Activated naive CD8-positive, alpha-beta T cell treated with anti-CD3 and anti-CD28 coated beads, Interleukin-2, amount 10 ng/mL, durations not matched to agents 7 days and 5 days (primary cell): Measurements from ENCODE around the gene SMIM38. TPM values are rescaled to one million over a fixed set of nuclear protein-coding genes. Genes with fewer than 3 reads are reported as not detected.

Source experiments
- ATAC-seq: fragments of 150-1000 bp; cut with Tn5 transposase; one replicate; pipeline ENCODE4 v1.10.0; 2021; ENCODE audit warnings: low read depth, moderate library complexity
- POLR2A ChIA-PET: fragments of 350-600 bp; sonication (Branson Sonifier 250); formaldehyde crosslinking; loops from one replicate; lab custom pipeline; 2021; ENCODE audit warnings: antibody characterized with exemption; lab: Charles Lee
- DNase-seq: peaks from one replicate; pipeline ENCODE4 v3.0.0; 2021
- H3K27ac Mint-ChIP-seq: one replicate; pipeline ENCODE4 v1.8.0; 2022; ENCODE audit warnings: mild to moderate bottlenecking, mixed read lengths
- H3K27me3 Mint-ChIP-seq: one replicate; pipeline ENCODE4 v1.8.0; 2022; ENCODE audit warnings: mild to moderate bottlenecking, moderate library complexity, mixed read lengths
- H3K36me3 Mint-ChIP-seq: one replicate; pipeline ENCODE4 v1.8.0; 2021; ENCODE audit warnings: mild to moderate bottlenecking, mixed read lengths
- H3K4me1 Mint-ChIP-seq: one replicate; pipeline ENCODE4 v1.8.0; 2021; ENCODE audit warnings: mixed read lengths
- H3K4me3 Mint-ChIP-seq: one replicate; pipeline ENCODE4 v1.8.0; 2022; ENCODE audit warnings: mild to moderate bottlenecking, moderate library complexity, mixed read lengths
- H3K9me3 Mint-ChIP-seq: one replicate; pipeline ENCODE4 v1.8.0; 2021; ENCODE audit warnings: mixed read lengths
- total RNA-seq, 2 experiments: library from RNA; stranded (reverse); gene quantifications; one replicate each; pipeline ENCODE4 v1.2.3, GENCODE V29; 2021

SMIM38 gene
- total RNA-seq, 2 experiments from 2014 or later = 0.25 to 0.31 TPM

- ATAC-seq = no peak
- peaks cover 7% of the 10 kb centered on the region for H3K27me3 Mint-ChIP-seq
- POLR2A ChIA-PET = no interaction called here
- H3K9me3 Mint-ChIP-seq = peaks cover 7% of the 10 kb centered on the region
- H3K27ac Mint-ChIP-seq = no peak overlapping the region
- peaks cover 2% of the 10 kb centered on the region for H3K36me3 Mint-ChIP-seq
- peaks cover 6% of the 10 kb centered on the region for H3K4me1 Mint-ChIP-seq
- H3K4me3 Mint-ChIP-seq = no peak overlapping the region
- no peak for DNase-seq
These were observed 6.8 kb downstream of the SMIM38 start for GRCh38 chr11:69162505-69162904.

DNA sequence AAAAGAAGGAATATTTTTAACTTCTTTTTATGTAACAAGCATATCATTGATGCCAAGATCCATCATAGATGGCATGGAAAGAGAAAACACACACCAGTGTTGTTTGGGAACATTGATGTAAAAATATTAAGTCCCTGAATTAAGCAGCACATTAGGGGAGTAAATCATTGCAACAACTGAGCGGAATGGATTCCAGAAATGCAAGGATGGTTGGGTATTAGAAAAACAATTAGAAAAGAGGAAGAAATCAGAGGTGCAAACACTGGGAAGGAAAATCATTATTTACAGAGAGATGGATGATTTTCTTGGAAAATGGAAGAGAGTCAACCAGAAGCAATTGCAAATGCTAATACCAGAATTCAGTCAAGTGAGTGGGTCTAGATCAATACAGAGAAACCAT, 8.1 kb downstream of the SMIM38 start:
- H3K27ac Mint-ChIP-seq = no peak overlapping the region
- H3K4me3 Mint-ChIP-seq = no peak overlapping the region
- H3K4me1 Mint-ChIP-seq = peaks cover 6% of the 10 kb centered on the region
- peaks cover 7% of the 10 kb centered on the region for H3K27me3 Mint-ChIP-seq
- DNase-seq = no peak
- ATAC-seq = no peak
- peaks cover 2% of the 10 kb centered on the region for H3K36me3 Mint-ChIP-seq
- POLR2A ChIA-PET = no interaction called here
- peaks cover 7% of the 10 kb centered on the region for H3K9me3 Mint-ChIP-seq

DNA sequence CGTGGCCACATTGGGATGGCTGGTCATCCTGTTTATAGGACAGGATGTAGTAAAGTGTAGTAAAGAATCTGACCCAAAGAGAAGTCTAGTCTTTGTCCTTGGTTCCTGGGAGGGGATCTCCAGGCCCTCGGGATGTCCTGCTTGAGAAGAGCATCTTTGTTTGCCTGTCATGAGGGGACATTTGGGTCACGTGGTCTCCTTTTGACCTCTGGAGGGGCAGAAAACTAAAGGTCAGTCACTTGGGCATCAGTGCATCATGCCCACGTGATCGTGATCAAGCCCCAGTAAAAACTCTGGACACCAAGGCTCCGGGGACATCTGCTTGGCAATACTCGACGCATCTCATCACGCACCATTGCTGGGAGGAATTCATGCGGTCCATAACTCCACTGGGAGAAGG, 9.1 kb downstream of the SMIM38 start:
- Mint-ChIP-seq H3K36me3 (peaks cover 2% of the 10 kb centered on the region), H3K4me3 (no peak overlapping the region), H3K9me3 (peaks cover 7% of the 10 kb centered on the region), H3K27me3 (peaks cover 7% of the 10 kb centered on the region), H3K4me1 (peaks cover 6% of the 10 kb centered on the region), H3K27ac (no peak overlapping the region)
- POLR2A ChIA-PET = no interaction called here
- ATAC-seq = no peak
- no peak for DNase-seq

- Mint-ChIP-seq H3K27me3 (peaks cover 7% of the 10 kb centered on the region), H3K4me3 (no peak overlapping the region), H3K9me3 (peaks cover 7% of the 10 kb centered on the region), H3K4me1 (peaks cover 6% of the 10 kb centered on the region), H3K36me3 (peaks cover 2% of the 10 kb centered on the region), H3K27ac (no peak overlapping the region)
- ATAC-seq = no peak
- no peak for DNase-seq
- POLR2A ChIA-PET = no interaction called here
These were observed 10.0 kb downstream of the SMIM38 start for GRCh38 chr11:69165775-69166174.

- DNase-seq = peak; percentile 42
- H3K4me1 Mint-ChIP-seq = peaks cover 6% of the 10 kb centered on the region
These were observed 10.7 kb downstream of the SMIM38 start for GRCh38 chr11:69166218-69167115.

GRCh38 chr11:69167130-69167915, 11.6 kb downstream of the SMIM38 start:
- peaks cover 7% of the 10 kb centered on the region for H3K9me3 Mint-ChIP-seq
- no peak overlapping the region for H3K4me3 Mint-ChIP-seq
- DNase-seq = no peak
- H3K27ac Mint-ChIP-seq = no peak overlapping the region
- ATAC-seq = no peak
- POLR2A ChIA-PET = no interaction called here
- peaks cover 7% of the 10 kb centered on the region for H3K27me3 Mint-ChIP-seq
- H3K4me1 Mint-ChIP-seq = peaks cover 6% of the 10 kb centered on the region
- H3K36me3 Mint-ChIP-seq = peaks cover 2% of the 10 kb centered on the region

More at GRCh38 chr11:69166218-69167115, 10.7 kb downstream of the SMIM38 start:
- POLR2A ChIA-PET = no interaction called here
- peak overlapping the region; percentile 36 for H3K4me3 Mint-ChIP-seq
- peaks cover 2% of the 10 kb centered on the region for H3K36me3 Mint-ChIP-seq
- peak overlapping the region; percentile 77 for H3K27ac Mint-ChIP-seq
- H3K9me3 Mint-ChIP-seq = peaks cover 7% of the 10 kb centered on the region
- peaks cover 7% of the 10 kb centered on the region for H3K27me3 Mint-ChIP-seq
- peak; percentile 97 for ATAC-seq

- ATAC-seq = no peak
- H3K36me3 Mint-ChIP-seq = no peaks in the 10 kb centered on the region
- no peak overlapping the region for H3K4me3 Mint-ChIP-seq
- peaks cover 6% of the 10 kb centered on the region for H3K4me1 Mint-ChIP-seq
- POLR2A ChIA-PET = no interaction called here
- H3K9me3 Mint-ChIP-seq = peaks cover 4% of the 10 kb centered on the region
- H3K27ac Mint-ChIP-seq = no peak overlapping the region
- H3K27me3 Mint-ChIP-seq = peaks cover 3% of the 10 kb centered on the region
- no peak for DNase-seq
These were observed 12.4 kb downstream of the SMIM38 start for GRCh38 chr11:69167916-69168691.

DNA sequence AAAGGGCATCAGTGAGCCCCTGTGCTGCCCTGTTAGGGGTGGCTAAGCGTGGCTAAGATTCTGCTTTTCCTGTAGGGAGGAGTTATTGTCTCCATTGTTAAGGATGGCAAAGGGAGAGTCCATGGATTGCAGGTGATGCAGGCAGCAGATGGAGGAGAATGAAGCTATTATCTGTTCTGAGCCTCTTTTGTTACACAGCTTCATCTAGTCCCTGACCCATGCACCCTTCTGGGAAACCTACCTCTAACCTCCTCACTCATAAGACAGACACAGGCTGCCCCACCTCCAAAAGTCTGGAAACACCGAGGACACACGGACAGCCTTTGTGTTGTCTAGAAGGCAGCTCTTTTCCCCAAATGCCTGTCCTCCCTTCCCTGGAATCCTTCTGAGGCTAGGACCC, 13.7 kb downstream of the SMIM38 start:
- POLR2A ChIA-PET = no interaction called here
- H3K4me1 Mint-ChIP-seq = peaks cover 6% of the 10 kb centered on the region
- H3K36me3 Mint-ChIP-seq = no peaks in the 10 kb centered on the region
- no peak for ATAC-seq
- peaks cover 3% of the 10 kb centered on the region for H3K27me3 Mint-ChIP-seq
- no peak overlapping the region for H3K27ac Mint-ChIP-seq
- H3K9me3 Mint-ChIP-seq = no peaks in the 10 kb centered on the region
- H3K4me3 Mint-ChIP-seq = no peak overlapping the region
- DNase-seq = no peak

DNA sequence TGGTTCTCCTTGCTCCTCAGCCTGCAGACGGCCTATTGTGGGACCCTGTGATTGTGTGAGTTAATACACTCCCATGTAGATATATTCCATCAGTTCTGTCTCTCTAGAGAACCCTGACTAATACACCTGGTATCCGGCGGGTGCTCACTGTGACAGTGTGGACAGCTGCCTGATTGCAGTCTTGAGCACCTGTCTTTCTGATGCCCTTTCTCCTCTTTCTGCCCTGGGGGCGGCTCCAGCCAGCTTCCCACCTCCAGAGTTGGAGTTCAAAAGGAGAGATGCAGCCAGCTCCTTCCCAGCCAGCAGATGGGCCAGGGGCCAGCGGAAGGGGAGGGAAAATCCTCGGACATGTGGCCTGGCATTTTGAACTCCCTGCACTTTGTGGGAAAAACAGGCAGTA, 15.0 kb downstream of the SMIM38 start:
- DNase-seq = no peak
- H3K27ac Mint-ChIP-seq = no peak overlapping the region
- no peak for ATAC-seq
- no peak overlapping the region for H3K4me3 Mint-ChIP-seq
- H3K4me1 Mint-ChIP-seq = peaks cover 6% of the 10 kb centered on the region
- no peaks in the 10 kb centered on the region for H3K9me3 Mint-ChIP-seq
- H3K36me3 Mint-ChIP-seq = no peaks in the 10 kb centered on the region
- peaks cover 3% of the 10 kb centered on the region for H3K27me3 Mint-ChIP-seq
- POLR2A ChIA-PET = no interaction called here

- H3K27ac Mint-ChIP-seq = no peak overlapping the region
- no peak for DNase-seq
- H3K27me3 Mint-ChIP-seq = peaks cover 3% of the 10 kb centered on the region
- no peaks in the 10 kb centered on the region for H3K9me3 Mint-ChIP-seq
- ATAC-seq = no peak
- H3K4me1 Mint-ChIP-seq = peaks cover 3% of the 10 kb centered on the region
- POLR2A ChIA-PET = interaction anchor here (0.6 kb wide), 1 partner anchor 312 kb away, joined by 3 read pairs; no protein-coding TSS in a partner anchor
- no peak overlapping the region for H3K4me3 Mint-ChIP-seq
- no peaks in the 10 kb centered on the region for H3K36me3 Mint-ChIP-seq
These were observed 15.9 kb downstream of the SMIM38 start for GRCh38 chr11:69171476-69172240.

DNA sequence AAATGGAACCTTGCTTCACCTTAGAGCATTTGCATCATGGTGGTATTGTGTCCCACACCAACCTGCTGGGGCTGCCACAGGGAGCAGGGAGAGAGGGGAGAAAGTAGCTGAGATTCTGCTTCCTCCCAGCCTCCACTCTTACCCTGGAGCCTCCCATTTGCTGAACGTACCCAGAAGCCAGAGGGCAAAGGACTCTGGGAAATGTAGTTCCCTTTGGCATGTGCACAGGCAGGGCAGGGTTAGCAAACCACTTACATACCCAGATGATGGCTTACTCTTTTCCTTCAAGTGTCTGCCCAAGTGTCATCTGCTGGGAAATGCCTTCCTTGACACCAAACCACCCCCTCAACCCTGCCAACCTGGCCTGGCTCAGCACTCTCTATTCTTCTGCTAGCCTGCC, 16.9 kb downstream of the SMIM38 start:
- H3K4me3 Mint-ChIP-seq = no peak overlapping the region
- ATAC-seq (no peak), DNase-seq (no peak)
- peaks cover 1% of the 10 kb centered on the region for H3K9me3 Mint-ChIP-seq
- POLR2A ChIA-PET = no interaction called here
- no peaks in the 10 kb centered on the region for H3K36me3 Mint-ChIP-seq
- no peaks in the 10 kb centered on the region for H3K27me3 Mint-ChIP-seq
- H3K4me1 Mint-ChIP-seq = no peaks in the 10 kb centered on the region
- no peak overlapping the region for H3K27ac Mint-ChIP-seq

GRCh38 chr11:69173331-69173730, 17.6 kb downstream of the SMIM38 start:
- POLR2A ChIA-PET = no interaction called here
- Mint-ChIP-seq H3K9me3 (peaks cover 1% of the 10 kb centered on the region), H3K27me3 (no peaks in the 10 kb centered on the region), H3K4me1 (no peaks in the 10 kb centered on the region), H3K4me3 (no peak overlapping the region), H3K36me3 (no peaks in the 10 kb centered on the region), H3K27ac (no peak overlapping the region)
- ATAC-seq (no peak), DNase-seq (no peak)
